ENCODE results near the gene KLHDC4.

Gene KLHDC4

DNA sequence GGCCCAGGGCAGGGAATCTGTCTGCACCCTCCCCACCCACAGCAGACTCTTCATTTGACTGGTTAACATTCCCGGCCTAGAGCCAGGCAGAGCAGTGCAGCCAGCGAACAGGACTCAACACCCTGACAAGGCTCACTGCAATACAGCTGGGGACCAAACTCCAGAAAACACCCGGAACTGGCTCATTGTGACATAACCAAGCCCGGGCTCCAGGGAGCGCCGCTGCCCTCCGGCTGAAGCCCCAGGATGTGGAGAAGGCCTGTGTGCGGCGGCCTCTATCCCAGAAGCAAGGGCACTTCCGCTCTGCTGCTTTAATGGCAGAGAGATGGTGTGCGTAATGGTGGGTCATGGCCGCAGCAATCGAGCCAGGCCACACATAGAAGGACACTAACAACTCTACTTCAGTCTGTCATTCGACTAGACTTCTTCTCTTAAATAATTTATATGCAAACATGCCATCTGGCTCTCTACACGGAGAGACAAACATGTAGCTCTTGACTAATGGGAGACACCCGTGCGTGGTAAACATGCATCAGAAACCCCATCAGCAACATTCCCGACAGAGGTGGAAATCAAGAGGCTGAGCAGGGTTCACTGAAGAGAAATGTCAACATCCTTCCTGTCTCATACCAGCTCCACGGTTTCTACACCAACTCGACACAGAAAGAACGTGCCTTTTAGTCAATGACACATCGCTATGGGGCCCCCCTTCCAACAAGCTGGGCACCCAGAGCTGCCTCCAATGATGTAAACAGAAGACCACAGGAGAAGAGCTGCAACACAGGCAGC lies 18.0 kb downstream of the KLHDC4 start:
- TF ChIP-seq CTCF (IDR thresholded peaks at IDR 0.05; ENCODE audit: low read depth, low read length) = no peak
- DNase-seq (ENCODE audit: extremely low read depth, low read depth) = no peak

DNA sequence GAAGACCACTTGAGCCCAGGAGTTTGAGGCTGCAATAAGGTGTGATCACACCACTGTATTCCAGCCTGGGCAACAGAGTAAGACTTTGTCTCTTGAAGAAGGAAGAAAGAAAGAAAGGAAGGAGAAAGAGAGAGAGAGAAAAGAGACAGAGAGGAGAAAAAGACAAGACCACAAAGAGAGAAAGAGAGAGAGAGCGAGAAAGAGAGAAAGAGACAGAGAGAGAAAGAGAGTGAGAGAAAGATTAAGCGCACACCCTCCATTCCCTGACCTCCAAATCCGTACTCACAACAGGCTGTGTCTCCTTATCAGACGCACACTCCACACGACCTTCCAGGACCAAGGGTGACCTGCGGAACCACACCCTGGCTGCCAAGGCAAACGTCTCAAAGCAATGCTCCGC lies 19.6 kb downstream of the KLHDC4 start:
- DNase-seq (ENCODE audit: extremely low read depth, low read depth) = no peak

DNA sequence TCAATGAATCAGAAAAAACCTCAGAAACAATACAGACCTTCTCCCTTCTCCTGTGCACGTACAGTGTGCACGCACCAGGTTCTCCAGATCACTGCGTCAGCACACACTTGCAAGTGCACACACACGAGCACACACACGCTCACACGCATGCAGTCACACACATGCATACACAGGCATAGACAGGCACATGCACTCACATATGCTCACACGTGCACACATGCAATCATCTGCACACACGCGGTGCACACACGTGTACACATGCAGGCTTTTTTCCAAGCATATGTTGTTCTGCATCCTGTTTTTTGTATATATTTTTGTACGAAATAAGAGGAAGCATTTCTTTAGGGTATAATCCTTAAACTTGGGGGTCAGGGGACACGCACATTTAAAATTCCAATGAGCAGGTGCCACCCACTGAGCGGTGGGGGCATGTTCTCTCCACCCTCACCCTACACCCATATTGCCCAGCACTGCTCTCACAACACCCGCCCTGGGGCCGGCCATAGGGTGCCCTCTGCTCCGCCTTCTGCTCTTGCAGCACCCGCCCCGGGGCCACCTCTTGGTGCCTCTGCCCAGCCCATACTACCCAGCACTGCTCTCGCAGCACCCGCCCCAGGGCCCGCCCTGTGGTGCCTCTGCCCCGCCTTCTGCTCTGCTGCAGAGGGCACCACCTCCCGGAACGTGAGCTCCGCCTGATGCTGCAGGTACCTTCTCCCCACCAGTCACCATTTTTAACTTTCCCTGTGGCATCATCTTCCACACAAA lies 20.9 kb downstream of the KLHDC4 start:
- no peak for DNase-seq (ENCODE audit: extremely low read depth, low read depth)
- no peak for TF ChIP-seq CTCF (IDR thresholded peaks at IDR 0.05; ENCODE audit: low read depth, low read length)

More for the DNA sequence above, 19.6 kb downstream of the KLHDC4 start:
- no peak for TF ChIP-seq CTCF (IDR thresholded peaks at IDR 0.05; ENCODE audit: low read depth, low read length)

- no peak for DNase-seq (ENCODE audit: extremely low read depth, low read depth)
- no peak for TF ChIP-seq CTCF (IDR thresholded peaks at IDR 0.05; ENCODE audit: low read depth, low read length)
Observed at GRCh38 chr16:87742781-87743490, 22.9 kb downstream of the KLHDC4 start.

DNA sequence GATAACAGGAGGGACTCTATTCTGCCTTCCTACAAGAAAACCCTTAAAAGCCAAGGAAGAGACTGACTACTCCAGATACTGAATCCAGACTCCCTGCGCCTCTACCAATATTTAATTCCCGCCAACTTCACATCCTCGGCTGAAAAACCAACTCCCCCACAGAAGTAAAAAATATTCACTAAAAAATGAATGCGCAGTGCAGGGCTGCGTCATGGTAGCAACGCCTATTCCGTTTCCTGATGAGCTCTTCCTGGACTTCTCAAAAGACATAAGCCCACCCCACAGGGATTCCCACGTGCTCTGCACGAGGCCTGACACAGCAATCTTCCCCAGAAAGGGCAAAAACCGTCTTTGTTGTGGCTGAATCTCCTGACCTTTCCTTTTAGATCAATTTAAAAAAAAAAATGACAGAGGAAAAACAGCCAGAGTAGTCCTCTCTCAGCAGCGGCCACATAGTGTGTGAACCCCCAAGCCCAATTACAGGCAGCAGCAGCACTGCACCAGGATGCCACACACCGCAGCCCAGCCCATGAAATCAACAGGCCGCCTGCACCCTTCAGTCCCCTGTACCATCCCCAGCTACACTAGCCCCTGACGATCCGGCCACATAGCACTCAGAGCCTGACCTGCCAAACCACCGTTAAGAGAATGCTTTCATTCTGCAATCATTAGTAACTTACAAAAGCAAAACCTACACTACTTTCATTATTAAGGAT lies 23.9 kb downstream of the KLHDC4 start:
- TF ChIP-seq CTCF (IDR thresholded peaks at IDR 0.05; ENCODE audit: low read depth, low read length) = no peak
- DNase-seq (ENCODE audit: extremely low read depth, low read depth) = no peak

DNA sequence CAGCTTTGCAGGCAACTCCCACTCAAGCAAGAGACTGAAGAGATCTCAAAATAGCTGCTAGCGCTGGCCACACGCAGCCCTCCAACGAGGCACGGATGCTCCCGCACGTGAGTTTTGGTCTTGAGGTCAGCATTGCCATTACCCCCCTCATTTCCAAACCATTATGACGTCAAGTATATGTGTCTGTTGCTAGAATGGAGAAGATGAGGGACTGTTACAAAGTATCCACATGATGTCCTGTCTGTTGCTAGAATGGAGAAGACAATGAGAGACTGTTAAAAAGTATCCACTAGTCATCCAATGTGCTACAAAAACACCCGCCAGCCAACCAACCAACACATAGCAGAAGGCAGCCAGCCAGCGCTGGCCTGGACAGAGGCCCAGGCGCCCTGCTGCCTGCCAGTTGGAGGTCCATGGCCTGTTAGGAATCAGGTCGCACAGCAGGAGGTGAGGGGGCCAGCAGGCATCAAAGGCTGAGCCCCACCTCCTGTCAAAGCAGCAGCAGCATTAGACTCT lies 24.8 kb downstream of the KLHDC4 start:
- DNase-seq (ENCODE audit: extremely low read depth, low read depth) = no peak
- no peak for TF ChIP-seq CTCF (IDR thresholded peaks at IDR 0.05; ENCODE audit: low read depth, low read length)
